ENCODE results near the gene MEGF10. TPM values are rescaled to one million over a fixed set of nuclear protein-coding genes. Genes with fewer than 3 reads are reported as not detected.
A peak's percentile ranks its signal among the peaks of the same experiment; 100 is the strongest.

The MEGF10 gene
- 0.05 and 0.18 TPM in 2 replicates for polyA plus RNA-seq
- polyA minus RNA-seq = 0.81 and 0.97 TPM in 2 replicates

DNA sequence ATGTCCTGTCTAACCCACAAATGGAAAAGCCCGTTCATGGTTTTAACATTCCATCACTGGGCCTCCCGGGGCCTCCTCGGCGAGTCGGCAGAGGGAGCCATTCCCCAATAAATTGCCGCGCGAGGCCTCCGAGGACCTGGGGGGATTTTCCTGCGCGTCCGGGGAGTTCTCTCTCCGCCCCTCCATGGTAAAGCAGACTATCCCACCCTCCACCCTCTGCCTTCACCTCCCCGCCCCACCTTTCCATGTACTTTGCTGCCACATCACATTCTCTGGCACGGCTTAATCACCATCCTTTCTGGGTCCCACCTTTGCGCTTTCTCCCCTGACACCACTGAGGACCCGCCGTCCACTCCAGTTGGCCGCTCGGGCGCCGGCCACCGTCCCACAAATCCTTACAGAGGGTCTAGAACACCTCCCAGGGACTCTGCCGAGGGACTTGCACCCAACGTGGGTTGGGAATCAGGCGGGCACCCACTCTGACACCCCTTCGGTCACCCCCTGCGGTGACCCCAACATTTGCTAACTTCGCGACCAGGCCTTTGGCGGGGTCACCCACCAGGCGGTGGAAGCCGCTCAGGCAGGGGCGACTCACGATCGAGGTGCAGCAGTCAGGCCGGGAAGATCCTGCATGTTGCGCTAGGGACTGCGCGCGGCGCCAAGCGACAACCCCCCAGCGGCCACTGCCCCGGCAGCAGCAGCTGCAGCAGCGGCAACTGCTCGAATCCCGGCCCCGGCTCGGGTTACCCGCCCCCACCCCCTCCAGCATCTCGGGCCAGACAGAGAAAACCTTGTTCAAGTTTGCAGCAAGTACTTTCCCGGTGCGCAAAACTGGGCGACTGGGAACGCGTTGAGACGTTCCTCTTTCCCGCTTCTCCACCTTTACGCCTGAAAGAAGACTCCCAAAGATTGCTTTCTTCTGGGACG, at the start of gene MEGF10:
TSS of gene MEGF10 (plus strand) at position 778 of the 927 bp plus-strand sequence. CDS start 40,513 bp downstream, outside the sequence.
- no peaks in the 10 kb centered on the region for H3F3A ChIP-seq (ENCODE audit: insufficient read depth, low read length, poor library complexity, severe bottlenecking)
- H3K4me2 ChIP-seq (ENCODE audit: low read length) = peak within 1 kb of the TSS; percentile 57
- no peaks in the 10 kb centered on the region for H3K36me3 ChIP-seq (ENCODE audit: insufficient read depth, low read length)
- H3K4me3 ChIP-seq (ENCODE audit: low read length) = peak within 1 kb of the TSS; percentile 66
- no peak within 1 kb of the TSS for H2AFZ ChIP-seq (ENCODE audit: low read depth, low read length)
- H3K27ac ChIP-seq (ENCODE audit: low read length) = no peak within 1 kb of the TSS
- peaks cover 28% of the 10 kb centered on the region for H3K27me3 ChIP-seq (ENCODE audit: insufficient read depth, low read depth, low read length)
- H4K20me1 ChIP-seq (ENCODE audit: insufficient read depth) = no peaks in the 10 kb centered on the region
- H3K9ac ChIP-seq (ENCODE audit: low read length) = no peak within 1 kb of the TSS
- H3K79me2 ChIP-seq (replicated peaks; ENCODE audit: insufficient read depth, low read length) = no peaks in the 10 kb centered on the region
- no peaks in the 10 kb centered on the region for H3K9me2 ChIP-seq (ENCODE audit: insufficient read depth, low read length)
- peak; percentile 82 for TF ChIP-seq RAD21 (conservative IDR thresholded peaks at IDR 0.05)
- no peak for TF ChIP-seq EP300 (conservative IDR thresholded peaks at IDR 0.05; ENCODE audit: poor library complexity, severe bottlenecking)
- peak; percentile 83 for TF ChIP-seq SMC3 (conservative IDR thresholded peaks at IDR 0.05; ENCODE audit: poor library complexity)
- no peak for TF ChIP-seq POLR2AphosphoS5 (IDR thresholded peaks at IDR 0.05)
- TF ChIP-seq, protein P1, sequence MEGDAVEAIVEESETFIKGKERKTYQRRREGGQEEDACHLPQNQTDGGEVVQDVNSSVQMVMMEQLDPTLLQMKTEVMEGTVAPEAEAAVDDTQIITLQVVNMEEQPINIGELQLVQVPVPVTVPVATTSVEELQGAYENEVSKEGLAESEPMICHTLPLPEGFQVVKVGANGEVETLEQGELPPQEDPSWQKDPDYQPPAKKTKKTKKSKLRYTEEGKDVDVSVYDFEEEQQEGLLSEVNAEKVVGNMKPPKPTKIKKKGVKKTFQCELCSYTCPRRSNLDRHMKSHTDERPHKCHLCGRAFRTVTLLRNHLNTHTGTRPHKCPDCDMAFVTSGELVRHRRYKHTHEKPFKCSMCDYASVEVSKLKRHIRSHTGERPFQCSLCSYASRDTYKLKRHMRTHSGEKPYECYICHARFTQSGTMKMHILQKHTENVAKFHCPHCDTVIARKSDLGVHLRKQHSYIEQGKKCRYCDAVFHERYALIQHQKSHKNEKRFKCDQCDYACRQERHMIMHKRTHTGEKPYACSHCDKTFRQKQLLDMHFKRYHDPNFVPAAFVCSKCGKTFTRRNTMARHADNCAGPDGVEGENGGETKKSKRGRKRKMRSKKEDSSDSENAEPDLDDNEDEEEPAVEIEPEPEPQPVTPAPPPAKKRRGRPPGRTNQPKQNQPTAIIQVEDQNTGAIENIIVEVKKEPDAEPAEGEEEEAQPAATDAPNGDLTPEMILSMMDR (IDR thresholded peaks at IDR 0.05; ENCODE audit: poor library complexity, severe bottlenecking) = peak; percentile 74
- TF ChIP-seq, protein P2, sequence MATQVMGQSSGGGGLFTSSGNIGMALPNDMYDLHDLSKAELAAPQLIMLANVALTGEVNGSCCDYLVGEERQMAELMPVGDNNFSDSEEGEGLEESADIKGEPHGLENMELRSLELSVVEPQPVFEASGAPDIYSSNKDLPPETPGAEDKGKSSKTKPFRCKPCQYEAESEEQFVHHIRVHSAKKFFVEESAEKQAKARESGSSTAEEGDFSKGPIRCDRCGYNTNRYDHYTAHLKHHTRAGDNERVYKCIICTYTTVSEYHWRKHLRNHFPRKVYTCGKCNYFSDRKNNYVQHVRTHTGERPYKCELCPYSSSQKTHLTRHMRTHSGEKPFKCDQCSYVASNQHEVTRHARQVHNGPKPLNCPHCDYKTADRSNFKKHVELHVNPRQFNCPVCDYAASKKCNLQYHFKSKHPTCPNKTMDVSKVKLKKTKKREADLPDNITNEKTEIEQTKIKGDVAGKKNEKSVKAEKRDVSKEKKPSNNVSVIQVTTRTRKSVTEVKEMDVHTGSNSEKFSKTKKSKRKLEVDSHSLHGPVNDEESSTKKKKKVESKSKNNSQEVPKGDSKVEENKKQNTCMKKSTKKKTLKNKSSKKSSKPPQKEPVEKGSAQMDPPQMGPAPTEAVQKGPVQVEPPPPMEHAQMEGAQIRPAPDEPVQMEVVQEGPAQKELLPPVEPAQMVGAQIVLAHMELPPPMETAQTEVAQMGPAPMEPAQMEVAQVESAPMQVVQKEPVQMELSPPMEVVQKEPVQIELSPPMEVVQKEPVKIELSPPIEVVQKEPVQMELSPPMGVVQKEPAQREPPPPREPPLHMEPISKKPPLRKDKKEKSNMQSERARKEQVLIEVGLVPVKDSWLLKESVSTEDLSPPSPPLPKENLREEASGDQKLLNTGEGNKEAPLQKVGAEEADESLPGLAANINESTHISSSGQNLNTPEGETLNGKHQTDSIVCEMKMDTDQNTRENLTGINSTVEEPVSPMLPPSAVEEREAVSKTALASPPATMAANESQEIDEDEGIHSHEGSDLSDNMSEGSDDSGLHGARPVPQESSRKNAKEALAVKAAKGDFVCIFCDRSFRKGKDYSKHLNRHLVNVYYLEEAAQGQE (IDR thresholded peaks at IDR 0.05; ENCODE audit: borderline replicate concordance) = no peak
- H3K9me3 ChIP-seq (ENCODE audit: low read length) = no peaks in the 10 kb centered on the region

DNA sequence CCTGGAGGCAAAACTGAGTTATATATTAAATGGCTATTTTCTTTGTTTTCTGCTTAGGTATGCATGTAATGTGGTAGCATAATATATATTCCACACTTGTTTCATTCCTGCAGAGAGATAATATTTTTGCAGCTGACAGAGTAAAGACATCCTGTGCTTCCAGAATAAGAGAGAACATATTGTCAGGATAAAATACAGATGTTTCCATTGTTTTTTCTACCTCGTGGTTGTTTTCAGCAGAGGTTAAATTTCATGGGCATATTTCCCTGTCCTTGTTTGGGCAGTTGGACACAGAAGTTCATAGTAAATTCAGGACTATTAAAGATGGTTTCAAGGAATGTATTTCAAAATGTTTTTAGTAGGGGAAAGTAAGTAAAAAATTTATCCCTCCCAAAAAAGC, 47.6 kb upstream of the MEGF10 start:
- H3K27me3 ChIP-seq (ENCODE audit: insufficient read depth, low read depth, low read length) = no peaks in the 10 kb centered on the region
- no peak overlapping the region for H3K9ac ChIP-seq (ENCODE audit: low read length)
- no peak overlapping the region for H3K27ac ChIP-seq (ENCODE audit: low read length)
- H2AFZ ChIP-seq (ENCODE audit: low read depth, low read length) = no peak overlapping the region
- peaks cover 6% of the 10 kb centered on the region for H3K9me3 ChIP-seq (ENCODE audit: low read length)
- H3K36me3 ChIP-seq (ENCODE audit: insufficient read depth, low read length) = no peaks in the 10 kb centered on the region
- H3K79me2 ChIP-seq (replicated peaks; ENCODE audit: insufficient read depth, low read length) = no peaks in the 10 kb centered on the region
- no peak overlapping the region for H3K4me2 ChIP-seq (ENCODE audit: low read length)
- no peaks in the 10 kb centered on the region for H3F3A ChIP-seq (ENCODE audit: insufficient read depth, low read length, poor library complexity, severe bottlenecking)
- H3K4me3 ChIP-seq (ENCODE audit: low read length) = no peak overlapping the region
- H3K9me2 ChIP-seq (ENCODE audit: insufficient read depth, low read length) = no peaks in the 10 kb centered on the region
- no peaks in the 10 kb centered on the region for H4K20me1 ChIP-seq (ENCODE audit: insufficient read depth)
- TF ChIP-seq, protein P2 (IDR thresholded peaks at IDR 0.05; ENCODE audit: borderline replicate concordance) = no peak
- TF ChIP-seq MXI1 (conservative IDR thresholded peaks at IDR 0.05; ENCODE audit: poor library complexity, severe bottlenecking) = no peak
- TF ChIP-seq RAD21 (conservative IDR thresholded peaks at IDR 0.05) = no peak
- no peak for TF ChIP-seq EZH2 (IDR thresholded peaks at IDR 0.05; ENCODE audit: borderline replicate concordance, insufficient read depth, low read length, poor library complexity, severe bottlenecking)
- TF ChIP-seq EP300 (conservative IDR thresholded peaks at IDR 0.05; ENCODE audit: poor library complexity, severe bottlenecking) = no peak
- no peak for TF ChIP-seq POLR2AphosphoS5 (IDR thresholded peaks at IDR 0.05)
- no peak for TF ChIP-seq SMC3 (conservative IDR thresholded peaks at IDR 0.05; ENCODE audit: poor library complexity)
- TF ChIP-seq, protein P1 (IDR thresholded peaks at IDR 0.05; ENCODE audit: poor library complexity, severe bottlenecking) = no peak
- no peak for TF ChIP-seq TAF1 (IDR thresholded peaks at IDR 0.05; ENCODE audit: low read depth)

All from neural cell (in vitro differentiated cells).